GM12864 (cell line): ENCODE data around the gene SLC50A1.

Source experiments
- DNase-seq: peaks from one replicate; pipeline ENCODE4 v3.0.0-alpha.2; 2011; ENCODE audit warnings: low read depth
- H3K4me3 ChIP-seq: 2 replicates; pipeline ENCODE4 v1.5.1; 2011; ENCODE audit warnings: mild to moderate bottlenecking, low read depth, low read length, control low read depth
- CTCF ChIP-seq: IDR thresholded peaks from 2 replicates; pipeline ENCODE4 v1.5.1; 2011; ENCODE audit warnings: low read depth, mild to moderate bottlenecking, moderate library complexity, low read length, control low read depth, inconsistent platforms; ENCODE audit errors: missing control alignments

The SLC50A1 gene

GRCh38 chr1:155093911-155094621, 41.6 kb upstream of the SLC50A1 start:
- no peak for DNase-seq
- peak; percentile 24 for TF ChIP-seq CTCF

GRCh38 chr1:155094622-155094948, 41.1 kb upstream of the SLC50A1 start:
- no peak overlapping the region for H3K4me3 ChIP-seq
- TF ChIP-seq CTCF = no peak
- no peak for DNase-seq

More at GRCh38 chr1:155093911-155094621, 41.6 kb upstream of the SLC50A1 start:
- H3K4me3 ChIP-seq = no peak overlapping the region

GRCh38 chr1:155099331-155099730, 36.3 kb upstream of the SLC50A1 start:
- no peak overlapping the region for H3K4me3 ChIP-seq
- TF ChIP-seq CTCF = no peak
- no peak for DNase-seq

- H3K4me3 ChIP-seq = no peak overlapping the region
- DNase-seq = no peak
- no peak for TF ChIP-seq CTCF
These were observed 32.3 kb upstream of the SLC50A1 start for GRCh38 chr1:155103325-155103724.

- DNase-seq = no peak
- TF ChIP-seq CTCF = no peak
- no peak overlapping the region for H3K4me3 ChIP-seq
These were observed 30.8 kb upstream of the SLC50A1 start for GRCh38 chr1:155104605-155105534.

- DNase-seq = no peak
- no peak for TF ChIP-seq CTCF
- no peak overlapping the region for H3K4me3 ChIP-seq
These were observed 30.0 kb upstream of the SLC50A1 start for GRCh38 chr1:155105604-155106011.
